ENCODE measurements around the gene SOX6.
"Not testable (repeated sequence)": the region's sequence is repeated elsewhere in the genome, so short reads cannot be mapped to it uniquely, and the experiment has no call there.

Gene SOX6

DNA sequence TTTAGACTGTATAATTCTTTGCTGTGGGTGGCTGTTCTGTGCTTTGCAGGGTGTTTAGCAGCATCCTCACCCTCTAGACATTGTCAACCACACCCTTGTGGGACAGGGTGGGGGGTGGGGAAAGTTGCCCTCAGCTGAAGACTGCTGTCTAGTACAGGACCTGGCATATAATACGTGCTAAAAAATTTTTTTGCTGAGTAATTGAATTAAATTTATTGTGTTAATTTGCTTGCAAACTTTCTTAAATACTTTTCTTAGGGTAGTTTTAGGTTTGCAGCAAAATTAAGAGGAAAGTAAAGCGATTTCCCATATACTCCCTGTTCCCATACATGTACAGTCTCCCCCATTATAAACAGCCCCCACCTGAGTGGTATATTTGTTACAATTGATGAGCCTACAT is 268.5 kb downstream of the SOX6 start:
- Mint-ChIP-seq H3K27ac (no peak overlapping the region), H3K36me3 (ENCODE audit: insufficient read depth) (no peaks in the 10 kb centered on the region), H3K4me1 (ENCODE audit: low read depth in 2 of 2) (no peaks in the 10 kb centered on the region), H3K27me3 (no peaks in the 10 kb centered on the region), H3K4me3 (no peak overlapping the region), H3K9me3 (peaks cover 4 to 10% of the 10 kb centered on the region in 2 donors)
- no peak for ATAC-seq (replicated peaks)
- no peak for DNase-seq

DNA sequence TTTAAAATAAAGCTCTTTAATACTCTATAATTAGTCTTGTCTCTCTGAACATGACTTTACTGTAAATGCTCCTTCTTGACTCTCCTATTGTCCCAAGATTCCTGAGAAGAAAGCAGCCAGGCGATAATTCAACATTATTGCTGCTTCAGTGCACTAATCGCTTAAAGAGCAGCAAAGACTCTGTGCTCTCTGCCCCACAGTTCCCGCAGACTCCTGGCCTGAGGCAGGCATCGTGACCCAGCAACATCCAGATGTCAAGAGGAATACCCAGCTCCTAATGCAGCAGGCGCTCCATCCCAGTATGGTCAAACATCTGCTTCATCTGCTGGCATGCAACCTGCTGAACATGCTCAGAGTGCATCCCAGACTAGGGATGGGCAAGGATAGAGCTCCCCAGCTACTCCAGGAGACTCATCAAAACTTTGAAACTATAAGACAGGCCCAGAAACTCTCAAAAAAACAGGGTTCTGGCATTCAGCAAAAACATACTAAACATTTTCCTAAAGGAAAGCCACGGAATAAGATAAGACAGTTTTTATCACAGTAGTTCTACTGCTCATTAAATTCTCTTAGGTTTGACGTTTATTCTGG is 270.0 kb downstream of the SOX6 start:
- Mint-ChIP-seq H3K4me1 (ENCODE audit: low read depth in 2 of 2) (no peaks in the 10 kb centered on the region), H3K27ac (no peak overlapping the region), H3K9me3 (peaks cover 7 to 9% of the 10 kb centered on the region in 2 donors), H3K4me3 (no peak overlapping the region), H3K27me3 (no peaks in the 10 kb centered on the region), H3K36me3 (ENCODE audit: insufficient read depth) (no peaks in the 10 kb centered on the region)
- DNase-seq: no peak
- no peak for ATAC-seq (replicated peaks)

DNA sequence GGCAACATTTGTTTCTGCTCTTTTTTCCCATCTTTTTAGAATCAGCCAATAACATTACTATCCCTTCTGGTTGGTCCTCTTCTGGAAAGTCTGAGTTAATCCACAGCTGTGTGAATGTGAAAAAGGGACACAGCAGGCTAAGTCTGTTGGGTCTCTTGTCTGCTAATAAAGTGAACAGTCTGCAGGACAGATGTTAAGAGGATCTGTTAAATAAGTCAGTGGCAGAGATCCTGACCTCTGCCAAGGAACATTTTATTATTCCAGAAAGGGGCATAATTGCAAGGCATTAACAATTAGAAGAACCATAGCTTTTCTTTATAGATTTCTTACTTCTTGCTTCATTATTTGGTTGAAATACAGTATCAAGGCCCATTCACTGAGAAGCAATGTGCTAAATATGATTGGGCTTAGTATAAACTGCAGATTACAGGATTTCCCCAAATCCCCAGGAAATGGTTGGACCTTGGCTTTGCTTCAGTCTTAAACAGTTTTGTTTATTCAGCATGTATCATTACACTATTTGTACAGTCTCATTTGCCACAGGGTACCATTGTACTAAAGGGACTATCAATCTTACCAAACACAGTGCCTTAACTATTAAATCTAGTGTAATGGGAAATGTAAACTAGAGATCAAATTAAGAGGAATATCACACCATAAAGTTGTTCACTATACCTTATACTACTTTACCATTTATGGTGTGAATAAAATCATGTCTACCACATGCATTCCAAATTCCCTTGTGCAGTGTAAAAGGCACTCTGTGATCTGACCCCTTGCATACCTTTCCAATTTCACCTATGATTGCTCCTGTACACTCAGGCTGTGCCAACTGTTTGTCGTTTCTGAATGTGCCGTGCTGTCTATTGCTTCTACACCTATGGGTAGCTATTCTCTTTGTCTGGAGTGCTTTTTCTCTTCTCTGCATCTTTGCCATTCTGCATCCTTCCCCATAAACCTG is 274.0 kb downstream of the SOX6 start:
- H3K4me1 Mint-ChIP-seq (ENCODE audit: low read depth in 2 of 2): no peaks in the 10 kb centered on the region
- peaks cover 10 to 14% of the 10 kb centered on the region in 2 donors for H3K9me3 Mint-ChIP-seq
- no peak overlapping the region for H3K4me3 Mint-ChIP-seq
- H3K27ac Mint-ChIP-seq: no peak overlapping the region
- H3K27me3 Mint-ChIP-seq: no peaks in the 10 kb centered on the region
- H3K36me3 Mint-ChIP-seq (ENCODE audit: insufficient read depth): no peaks in the 10 kb centered on the region
- DNase-seq: no peak
- ATAC-seq (replicated peaks): no peak

DNA sequence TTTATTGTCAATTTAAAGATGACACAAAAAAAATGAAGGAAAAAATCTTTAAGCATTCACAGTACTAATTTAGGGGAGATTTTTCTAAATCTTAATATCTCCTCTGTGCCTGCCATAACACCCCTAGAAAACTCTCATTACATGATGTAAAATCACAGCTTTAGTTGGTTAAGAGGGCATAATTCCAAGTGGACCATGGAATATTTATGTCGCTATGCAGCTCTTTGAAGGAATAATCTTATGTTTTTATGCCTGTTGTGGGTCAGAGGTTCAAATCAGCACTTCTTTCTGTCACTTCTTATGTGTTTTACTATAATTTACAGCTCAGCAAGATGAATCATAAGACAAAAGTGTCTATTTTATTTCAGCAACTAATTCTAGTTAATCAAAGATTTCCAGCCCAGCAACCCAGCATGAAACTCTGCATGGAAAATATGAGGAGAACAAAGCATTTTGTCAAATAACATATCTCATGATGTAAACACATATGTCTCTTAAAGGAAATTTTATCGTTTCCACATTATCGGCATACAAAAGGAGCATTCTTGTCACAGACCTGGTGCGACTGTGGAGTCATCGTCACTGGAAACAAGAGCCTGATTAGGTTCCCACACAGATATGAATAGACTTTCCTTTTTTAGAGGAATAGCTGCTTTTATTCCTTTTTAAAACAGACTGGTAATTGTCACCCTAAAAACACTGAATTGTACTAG is 274.8 kb downstream of the SOX6 start:
- no peak overlapping the region for H3K27ac Mint-ChIP-seq
- no peak overlapping the region for H3K4me3 Mint-ChIP-seq

DNA sequence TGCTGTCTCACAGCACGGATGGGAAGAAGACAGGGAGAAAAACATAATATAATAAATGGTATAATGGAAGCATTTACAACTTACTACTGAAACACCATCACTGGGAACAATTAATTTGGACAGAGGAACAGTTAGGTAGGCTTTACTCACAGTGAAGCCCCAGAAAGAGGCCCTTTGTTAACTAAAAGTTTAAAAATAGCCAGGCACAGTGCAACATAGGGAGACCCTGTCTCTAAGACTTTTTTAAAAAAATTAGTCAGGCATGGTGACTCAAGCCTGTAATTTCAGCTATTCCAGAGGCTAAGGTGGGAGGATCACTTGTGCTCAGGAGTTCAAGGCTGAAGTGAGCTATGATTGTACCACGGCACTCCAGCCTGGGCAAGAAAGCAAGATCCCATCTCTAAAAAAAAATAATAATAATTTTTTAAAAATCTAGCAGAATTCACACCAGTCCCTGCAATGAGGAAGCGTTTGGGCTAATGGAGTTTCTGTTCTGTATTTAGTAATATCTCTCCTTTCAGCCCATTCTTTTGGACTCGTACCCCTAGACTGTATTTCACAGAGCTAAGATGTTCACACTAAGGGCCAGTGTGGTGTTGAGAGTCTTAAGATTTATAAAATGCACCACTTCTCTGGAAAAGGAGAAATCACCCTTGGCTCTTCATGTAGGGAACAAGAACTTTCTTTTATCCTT is 275.5 kb downstream of the SOX6 start:
- H3K9me3 Mint-ChIP-seq: peaks cover 10 to 21% of the 10 kb centered on the region in 2 donors
- no peaks in the 10 kb centered on the region for H3K27me3 Mint-ChIP-seq
- no peak overlapping the region for H3K4me3 Mint-ChIP-seq
- DNase-seq (no peak), ATAC-seq (replicated peaks) (no peak)
- H3K4me1 Mint-ChIP-seq (ENCODE audit: low read depth in 2 of 2): no peaks in the 10 kb centered on the region
- no peak overlapping the region for H3K27ac Mint-ChIP-seq
- H3K36me3 Mint-ChIP-seq (ENCODE audit: insufficient read depth): no peaks in the 10 kb centered on the region

More for the DNA sequence above, 274.8 kb downstream of the SOX6 start:
- Mint-ChIP-seq H3K9me3 (peaks cover 10 to 16% of the 10 kb centered on the region in 2 donors), H3K4me1 (ENCODE audit: low read depth in 2 of 2) (no peaks in the 10 kb centered on the region), H3K27me3 (no peaks in the 10 kb centered on the region), H3K36me3 (ENCODE audit: insufficient read depth) (no peaks in the 10 kb centered on the region)
- DNase-seq (no peak), ATAC-seq (replicated peaks) (no peak)

DNA sequence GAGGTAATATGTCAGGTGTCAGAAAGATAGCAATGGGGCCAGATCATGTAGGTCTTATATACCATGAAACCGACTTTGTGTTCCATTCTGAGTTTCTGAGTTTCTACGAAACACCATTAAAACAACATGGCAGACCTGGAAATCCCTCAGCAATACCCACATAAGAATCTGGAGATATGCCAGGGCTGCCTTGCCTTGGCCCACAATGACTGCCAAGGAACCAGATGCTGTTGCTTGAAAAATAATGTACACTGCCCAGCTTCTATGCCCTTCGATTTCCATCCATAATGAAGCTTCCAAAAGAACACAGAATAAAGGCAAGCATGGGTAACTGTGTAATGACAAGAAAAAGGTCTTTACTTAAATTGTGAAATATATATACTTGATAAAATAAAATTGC is 277.4 kb downstream of the SOX6 start:
- no peaks in the 10 kb centered on the region for H3K27me3 Mint-ChIP-seq
- ATAC-seq (replicated peaks) (no peak), DNase-seq (no peak)
- no peak overlapping the region for H3K27ac Mint-ChIP-seq
- no peak overlapping the region for H3K4me3 Mint-ChIP-seq
- H3K9me3 Mint-ChIP-seq: peaks cover 14 to 35% of the 10 kb centered on the region in 2 donors
- H3K4me1 Mint-ChIP-seq (ENCODE audit: low read depth in 2 of 2): no peaks in the 10 kb centered on the region
- no peaks in the 10 kb centered on the region for H3K36me3 Mint-ChIP-seq (ENCODE audit: insufficient read depth)

DNA sequence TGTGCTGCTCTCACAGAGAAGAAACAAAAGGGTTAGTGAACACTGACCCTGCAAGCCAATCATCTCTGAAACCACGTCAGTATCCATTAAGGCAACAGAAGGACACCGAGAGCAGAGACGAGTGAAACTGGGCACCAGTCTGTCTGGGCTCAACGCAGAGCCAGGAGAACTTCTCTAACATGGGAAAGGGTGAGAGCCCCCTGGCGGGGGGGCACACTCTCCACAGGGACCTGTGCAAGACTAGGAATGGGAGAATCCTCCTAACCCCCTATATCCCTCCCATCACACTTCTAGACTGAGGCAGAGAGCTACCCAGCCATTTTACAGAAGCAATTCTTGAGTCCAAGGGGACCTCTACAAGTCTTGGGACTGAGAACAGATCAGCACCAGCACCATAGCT is 285.8 kb downstream of the SOX6 start:
- H3K27me3 Mint-ChIP-seq: no peaks in the 10 kb centered on the region
- DNase-seq: no peak
- no peak overlapping the region for H3K27ac Mint-ChIP-seq
- no peak overlapping the region for H3K4me3 Mint-ChIP-seq
- no peaks in the 10 kb centered on the region for H3K36me3 Mint-ChIP-seq (ENCODE audit: insufficient read depth)
- peaks cover 19 to 35% of the 10 kb centered on the region in 2 donors for H3K9me3 Mint-ChIP-seq
- no peaks in the 10 kb centered on the region for H3K4me1 Mint-ChIP-seq (ENCODE audit: low read depth in 2 of 2)
- ATAC-seq (replicated peaks): no peak

DNA sequence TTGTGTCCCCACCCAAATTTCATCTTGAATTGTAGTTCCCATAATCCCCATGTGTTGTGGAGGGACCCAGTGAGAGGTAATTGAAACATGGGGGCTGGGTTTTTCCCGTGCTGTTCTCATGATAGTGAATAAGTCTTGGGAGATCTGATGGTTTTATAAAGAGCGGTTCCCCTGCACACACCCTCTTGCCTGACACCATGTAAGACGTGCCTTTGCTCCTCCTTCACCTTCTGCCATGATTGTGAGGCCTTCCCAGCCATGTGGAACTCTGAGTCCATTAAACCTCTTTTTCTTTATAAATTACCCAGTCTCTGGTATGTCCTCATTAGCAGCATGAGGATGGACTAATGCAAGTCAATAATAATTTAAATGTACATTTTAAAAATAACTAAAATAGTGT is 289.1 kb downstream of the SOX6 start:
- ATAC-seq (replicated peaks); H3K27me3 Mint-ChIP-seq; DNase-seq; H3K27ac Mint-ChIP-seq; H3K4me3 Mint-ChIP-seq; H3K36me3 Mint-ChIP-seq (ENCODE audit: insufficient read depth); H3K4me1 Mint-ChIP-seq (ENCODE audit: low read depth in 2 of 2): not testable (repeated sequence)
- peaks cover 8 to 16% of the 10 kb centered on the region in 2 donors for H3K9me3 Mint-ChIP-seq

DNA sequence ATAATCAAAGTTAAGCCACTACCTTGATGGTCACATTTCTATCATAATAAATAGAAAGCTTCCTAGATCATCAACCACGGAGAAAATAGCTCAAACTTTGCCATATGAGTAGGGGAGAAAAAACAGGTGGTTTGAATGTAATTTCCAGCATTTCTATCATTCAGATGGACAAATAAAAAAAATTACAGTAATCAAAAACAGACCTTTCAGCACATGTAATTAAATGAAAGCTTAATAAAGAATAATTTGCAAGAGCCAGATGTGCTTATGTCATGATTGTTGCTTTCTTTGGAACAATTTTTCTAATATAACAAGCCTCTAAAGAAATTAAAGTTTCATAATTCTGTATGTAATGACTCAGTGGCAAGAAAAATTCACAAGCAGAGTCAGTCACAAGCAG is 297.0 kb downstream of the SOX6 start:
- Mint-ChIP-seq H3K9me3 (peaks cover 5 to 10% of the 10 kb centered on the region in 2 donors), H3K27me3 (no peaks in the 10 kb centered on the region)

DNA sequence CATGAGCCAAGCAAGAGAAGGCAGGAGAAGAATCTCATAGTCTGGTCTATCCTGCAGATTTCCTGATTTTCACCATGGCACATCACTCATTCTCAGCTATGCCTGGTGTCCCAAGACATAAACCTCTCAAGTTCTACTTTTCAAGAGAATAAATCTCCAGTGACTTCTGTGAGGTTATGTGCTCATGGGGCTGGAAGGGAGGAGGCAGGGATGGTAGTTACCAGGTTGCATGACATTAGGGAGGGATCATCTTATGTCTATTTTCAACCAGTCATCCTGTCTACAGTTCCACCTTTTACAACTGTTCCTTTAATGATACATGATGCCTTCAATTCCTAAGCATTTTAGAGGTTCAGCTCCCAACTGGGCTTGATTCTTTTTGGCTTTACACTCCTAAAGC is 297.7 kb downstream of the SOX6 start:
- Mint-ChIP-seq H3K4me1 (ENCODE audit: low read depth in 2 of 2) (no peaks in the 10 kb centered on the region), H3K27me3 (no peaks in the 10 kb centered on the region), H3K27ac (no peak overlapping the region), H3K36me3 (ENCODE audit: insufficient read depth) (no peaks in the 10 kb centered on the region), H3K9me3 (peaks cover 5 to 10% of the 10 kb centered on the region in 2 donors), H3K4me3 (no peak overlapping the region)
- DNase-seq: no peak
- ATAC-seq (replicated peaks): no peak

More for the DNA sequence above, 297.0 kb downstream of the SOX6 start:
- DNase-seq (no peak), ATAC-seq (replicated peaks) (no peak)
- no peaks in the 10 kb centered on the region for H3K4me1 Mint-ChIP-seq (ENCODE audit: low read depth in 2 of 2)
- H3K27ac Mint-ChIP-seq: no peak overlapping the region
- H3K4me3 Mint-ChIP-seq: no peak overlapping the region
- no peaks in the 10 kb centered on the region for H3K36me3 Mint-ChIP-seq (ENCODE audit: insufficient read depth)

DNA sequence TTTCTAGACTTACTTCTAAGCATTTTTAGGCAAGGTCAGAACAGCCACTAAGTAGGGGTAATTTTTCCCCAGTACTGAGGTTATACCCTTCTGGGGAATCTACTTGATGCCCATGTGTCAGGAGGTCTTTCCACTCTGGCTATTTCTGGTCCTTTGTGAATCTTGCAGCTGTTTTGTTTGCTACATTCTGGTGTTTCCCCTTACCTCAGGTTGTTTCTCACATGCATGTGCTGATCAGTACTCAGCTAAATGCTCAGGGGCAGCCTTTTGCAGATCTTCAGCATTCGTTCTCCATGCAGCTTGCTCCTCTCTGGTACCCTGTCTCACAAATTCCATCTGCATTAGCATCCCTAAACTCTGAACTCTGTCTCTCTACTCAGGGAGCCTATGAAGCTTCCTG is 303.6 kb downstream of the SOX6 start:
- DNase-seq: no peak
- Mint-ChIP-seq H3K4me3 (no peak overlapping the region), H3K9me3 (peaks cover 8 to 11% of the 10 kb centered on the region in 2 donors), H3K27me3 (no peaks in the 10 kb centered on the region), H3K36me3 (ENCODE audit: insufficient read depth) (no peaks in the 10 kb centered on the region), H3K4me1 (ENCODE audit: low read depth in 2 of 2) (no peaks in the 10 kb centered on the region), H3K27ac (no peak overlapping the region)
- ATAC-seq (replicated peaks): no peak

DNA sequence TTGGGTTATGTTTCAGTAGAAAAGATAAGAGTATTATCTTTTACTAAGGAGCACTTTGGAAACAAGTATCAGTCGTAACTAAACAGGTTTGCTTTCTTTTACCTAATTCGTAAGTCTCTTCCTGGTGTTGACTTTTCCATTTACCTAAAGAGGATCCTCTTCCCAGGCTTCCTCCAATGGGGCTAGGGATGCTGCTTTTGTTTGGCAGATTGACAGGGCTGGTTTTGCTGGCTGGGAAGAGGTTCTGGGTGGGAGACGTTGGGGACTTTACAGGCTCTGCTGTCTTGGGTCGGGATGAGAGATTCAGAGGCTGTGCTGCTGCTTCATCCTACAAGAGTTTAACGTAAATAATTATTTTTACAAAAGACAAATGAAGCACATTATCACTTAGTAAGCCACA is 306.7 kb downstream of the SOX6 start:
- Mint-ChIP-seq H3K9me3 (peaks cover 5 to 7% of the 10 kb centered on the region in 2 donors), H3K36me3 (ENCODE audit: insufficient read depth) (no peaks in the 10 kb centered on the region), H3K4me3 (no peak overlapping the region), H3K27ac (no peak overlapping the region), H3K4me1 (ENCODE audit: low read depth in 2 of 2) (no peaks in the 10 kb centered on the region), H3K27me3 (no peaks in the 10 kb centered on the region)
- no peak for DNase-seq
- no peak for ATAC-seq (replicated peaks)

DNA sequence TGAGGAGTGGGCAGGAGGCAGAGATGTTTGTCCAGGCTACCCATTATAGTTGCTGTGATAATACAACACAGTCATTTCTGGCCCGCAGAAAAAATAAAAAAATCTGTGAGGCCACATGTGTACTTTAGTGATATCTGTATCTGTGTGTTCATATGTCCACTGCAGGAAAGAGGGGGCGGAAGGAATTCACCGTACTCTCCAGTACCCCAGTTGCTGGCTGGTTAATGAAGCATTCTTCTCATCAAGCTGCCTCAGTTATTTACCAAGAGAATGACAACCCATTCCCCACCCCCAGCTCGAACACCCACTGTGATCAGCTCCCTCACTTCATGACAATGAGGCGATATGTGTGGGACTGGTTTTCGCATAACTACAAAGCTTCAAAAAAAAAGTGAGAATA is 309.3 kb downstream of the SOX6 start:
- ATAC-seq (replicated peaks): no peak

More for the DNA sequence above, 309.3 kb downstream of the SOX6 start:
- no peaks in the 10 kb centered on the region for H3K27me3 Mint-ChIP-seq
- H3K4me1 Mint-ChIP-seq (ENCODE audit: low read depth in 2 of 2): no peaks in the 10 kb centered on the region
- peaks cover 0 to 2% of the 10 kb centered on the region in 2 donors for H3K9me3 Mint-ChIP-seq
- no peak for DNase-seq
- no peak overlapping the region for H3K4me3 Mint-ChIP-seq
- H3K27ac Mint-ChIP-seq: no peak overlapping the region
- H3K36me3 Mint-ChIP-seq (ENCODE audit: insufficient read depth): no peaks in the 10 kb centered on the region

Data from effector memory CD8-positive, alpha-beta T cell (primary cell).